T-helper 1 cell treated with Interleukin-12 subunit alpha and Interleukin-12 subunit beta and Interleukin-4 antibody, amounts not matched to agents 30 μg/mL and 1 μg/mL, for 36 hours (primary cell): ENCODE measurements around the gene HOMER2.

Experiments used
- H3K27ac Mint-ChIP-seq: one replicate; pipeline ENCODE4 v1.8.0; 2021; ENCODE audit warnings: mild to moderate bottlenecking, mixed read lengths
- H3K27me3 Mint-ChIP-seq: one replicate; pipeline ENCODE4 v1.8.0; 2021; ENCODE audit warnings: low read depth, mixed read lengths
- H3K36me3 Mint-ChIP-seq: one replicate; pipeline ENCODE4 v1.8.0; 2021; ENCODE audit warnings: low read depth, mixed read lengths
- H3K4me1 Mint-ChIP-seq: one replicate; pipeline ENCODE4 v1.8.0; 2021; ENCODE audit warnings: low read depth, mixed read lengths
- H3K4me3 Mint-ChIP-seq: one replicate; pipeline ENCODE4 v1.8.0; 2021; ENCODE audit warnings: mild to moderate bottlenecking, moderate library complexity, mixed read lengths
- H3K9me3 Mint-ChIP-seq: one replicate; pipeline ENCODE4 v1.8.0; 2021; ENCODE audit warnings: mixed read lengths

HOMER2 gene

GRCh38 chr15:82972990-82973389 is 20.5 kb upstream of the HOMER2 start:
- Mint-ChIP-seq H3K36me3 (no peaks in the 10 kb centered on the region), H3K27me3 (peaks cover 46% of the 10 kb centered on the region), H3K4me3 (no peak overlapping the region), H3K4me1 (peaks cover 5% of the 10 kb centered on the region), H3K27ac (no peak overlapping the region), H3K9me3 (no peaks in the 10 kb centered on the region)

- H3K27me3 Mint-ChIP-seq, result peaks cover 47% of the 10 kb centered on the region
- no peak overlapping the region for H3K4me3 Mint-ChIP-seq
- H3K9me3 Mint-ChIP-seq, result no peaks in the 10 kb centered on the region
- no peaks in the 10 kb centered on the region for H3K36me3 Mint-ChIP-seq
- no peak overlapping the region for H3K27ac Mint-ChIP-seq
- peaks cover 13% of the 10 kb centered on the region for H3K4me1 Mint-ChIP-seq
Observed at GRCh38 chr15:82971218-82971984, 18.9 kb upstream of the HOMER2 start.

- H3K9me3 Mint-ChIP-seq, result no peaks in the 10 kb centered on the region
- peaks cover 47% of the 10 kb centered on the region for H3K27me3 Mint-ChIP-seq
- peaks cover 19% of the 10 kb centered on the region for H3K4me1 Mint-ChIP-seq
Observed at GRCh38 chr15:82970696-82971095, 18.2 kb upstream of the HOMER2 start.

GRCh38 chr15:82970078-82970686 is 17.7 kb upstream of the HOMER2 start:
- no peaks in the 10 kb centered on the region for H3K36me3 Mint-ChIP-seq
- no peak overlapping the region for H3K27ac Mint-ChIP-seq
- H3K4me3 Mint-ChIP-seq, result no peak overlapping the region
- H3K27me3 Mint-ChIP-seq, result peaks cover 43% of the 10 kb centered on the region
- H3K9me3 Mint-ChIP-seq, result no peaks in the 10 kb centered on the region
- peaks cover 19% of the 10 kb centered on the region for H3K4me1 Mint-ChIP-seq

More at GRCh38 chr15:82970696-82971095, 18.2 kb upstream of the HOMER2 start:
- no peaks in the 10 kb centered on the region for H3K36me3 Mint-ChIP-seq
- H3K4me3 Mint-ChIP-seq, result no peak overlapping the region
- H3K27ac Mint-ChIP-seq, result no peak overlapping the region

- H3K4me3 Mint-ChIP-seq, result no peak overlapping the region
- H3K4me1 Mint-ChIP-seq, result peaks cover 19% of the 10 kb centered on the region
- H3K36me3 Mint-ChIP-seq, result no peaks in the 10 kb centered on the region
- H3K27me3 Mint-ChIP-seq, result peaks cover 43% of the 10 kb centered on the region
- H3K27ac Mint-ChIP-seq, result no peak overlapping the region
- H3K9me3 Mint-ChIP-seq, result no peaks in the 10 kb centered on the region
Observed at GRCh38 chr15:82969353-82969752, 16.8 kb upstream of the HOMER2 start.

GRCh38 chr15:82968066-82968465 is 15.5 kb upstream of the HOMER2 start:
- peaks cover 19% of the 10 kb centered on the region for H3K4me1 Mint-ChIP-seq
- no peak overlapping the region for H3K4me3 Mint-ChIP-seq
- H3K27ac Mint-ChIP-seq, result no peak overlapping the region
- H3K27me3 Mint-ChIP-seq, result peaks cover 49% of the 10 kb centered on the region
- no peaks in the 10 kb centered on the region for H3K9me3 Mint-ChIP-seq
- H3K36me3 Mint-ChIP-seq, result no peaks in the 10 kb centered on the region

- H3K4me1 Mint-ChIP-seq, result peaks cover 17% of the 10 kb centered on the region
- no peak overlapping the region for H3K4me3 Mint-ChIP-seq
Observed at GRCh38 chr15:82966671-82967071, 14.2 kb upstream of the HOMER2 start.

GRCh38 chr15:82964890-82965289 is 12.4 kb upstream of the HOMER2 start:
- Mint-ChIP-seq H3K9me3 (no peaks in the 10 kb centered on the region), H3K4me1 (peaks cover 17% of the 10 kb centered on the region), H3K36me3 (no peaks in the 10 kb centered on the region), H3K27me3 (peaks cover 39% of the 10 kb centered on the region), H3K27ac (no peak overlapping the region), H3K4me3 (no peak overlapping the region)

More at GRCh38 chr15:82966671-82967071, 14.2 kb upstream of the HOMER2 start:
- Mint-ChIP-seq H3K9me3 (no peaks in the 10 kb centered on the region), H3K27me3 (peaks cover 38% of the 10 kb centered on the region), H3K27ac (peak overlapping the region; percentile 37), H3K36me3 (no peaks in the 10 kb centered on the region)

GRCh38 chr15:82963471-82964341 is 11.2 kb upstream of the HOMER2 start:
- Mint-ChIP-seq H3K9me3 (no peaks in the 10 kb centered on the region), H3K36me3 (no peaks in the 10 kb centered on the region), H3K27ac (no peak overlapping the region), H3K4me1 (peaks cover 17% of the 10 kb centered on the region), H3K4me3 (no peak overlapping the region), H3K27me3 (peaks cover 39% of the 10 kb centered on the region)

GRCh38 chr15:82960766-82961165 is 8.2 kb upstream of the HOMER2 start:
- H3K4me1 Mint-ChIP-seq, result no peaks in the 10 kb centered on the region
- H3K36me3 Mint-ChIP-seq, result no peaks in the 10 kb centered on the region
- H3K9me3 Mint-ChIP-seq, result no peaks in the 10 kb centered on the region
- no peak overlapping the region for H3K27ac Mint-ChIP-seq
- no peak overlapping the region for H3K4me3 Mint-ChIP-seq
- H3K27me3 Mint-ChIP-seq, result peaks cover 41% of the 10 kb centered on the region

GRCh38 chr15:82959423-82959822 is 6.9 kb upstream of the HOMER2 start:
- H3K27ac Mint-ChIP-seq, result no peak overlapping the region
- no peak overlapping the region for H3K4me3 Mint-ChIP-seq
- H3K36me3 Mint-ChIP-seq, result no peaks in the 10 kb centered on the region
- H3K27me3 Mint-ChIP-seq, result peaks cover 44% of the 10 kb centered on the region
- no peaks in the 10 kb centered on the region for H3K4me1 Mint-ChIP-seq
- H3K9me3 Mint-ChIP-seq, result no peaks in the 10 kb centered on the region

- Mint-ChIP-seq H3K4me3 (no peak overlapping the region), H3K27ac (no peak overlapping the region)
Observed at GRCh38 chr15:82958638-82959037, 6.1 kb upstream of the HOMER2 start.

GRCh38 chr15:82951472-82952157 is 905 bp downstream of the HOMER2 start:
- Mint-ChIP-seq H3K27ac (no peak overlapping the region), H3K4me1 (peaks cover 8% of the 10 kb centered on the region), H3K4me3 (peak overlapping the region; percentile 75), H3K27me3 (peaks cover 29% of the 10 kb centered on the region), H3K36me3 (no peaks in the 10 kb centered on the region), H3K9me3 (no peaks in the 10 kb centered on the region)

More at GRCh38 chr15:82958638-82959037, 6.1 kb upstream of the HOMER2 start:
- Mint-ChIP-seq H3K27me3 (peaks cover 46% of the 10 kb centered on the region), H3K9me3 (no peaks in the 10 kb centered on the region), H3K36me3 (no peaks in the 10 kb centered on the region), H3K4me1 (no peaks in the 10 kb centered on the region)

- Mint-ChIP-seq H3K27ac (no peak overlapping the region), H3K4me3 (no peak overlapping the region), H3K4me1 (peaks cover 8% of the 10 kb centered on the region), H3K9me3 (no peaks in the 10 kb centered on the region), H3K36me3 (no peaks in the 10 kb centered on the region), H3K27me3 (peaks cover 29% of the 10 kb centered on the region)
Observed at GRCh38 chr15:82950746-82951370, 1.7 kb downstream of the HOMER2 start.
